Measurements from ENCODE around the gene SLC29A3. TPM values are rescaled to one million over a fixed set of nuclear protein-coding genes. Genes with fewer than 3 reads are reported as not detected.

SLC29A3 gene
- total RNA-seq, 1 experiment from 2014 or later, result 5.9 TPM

DNA sequence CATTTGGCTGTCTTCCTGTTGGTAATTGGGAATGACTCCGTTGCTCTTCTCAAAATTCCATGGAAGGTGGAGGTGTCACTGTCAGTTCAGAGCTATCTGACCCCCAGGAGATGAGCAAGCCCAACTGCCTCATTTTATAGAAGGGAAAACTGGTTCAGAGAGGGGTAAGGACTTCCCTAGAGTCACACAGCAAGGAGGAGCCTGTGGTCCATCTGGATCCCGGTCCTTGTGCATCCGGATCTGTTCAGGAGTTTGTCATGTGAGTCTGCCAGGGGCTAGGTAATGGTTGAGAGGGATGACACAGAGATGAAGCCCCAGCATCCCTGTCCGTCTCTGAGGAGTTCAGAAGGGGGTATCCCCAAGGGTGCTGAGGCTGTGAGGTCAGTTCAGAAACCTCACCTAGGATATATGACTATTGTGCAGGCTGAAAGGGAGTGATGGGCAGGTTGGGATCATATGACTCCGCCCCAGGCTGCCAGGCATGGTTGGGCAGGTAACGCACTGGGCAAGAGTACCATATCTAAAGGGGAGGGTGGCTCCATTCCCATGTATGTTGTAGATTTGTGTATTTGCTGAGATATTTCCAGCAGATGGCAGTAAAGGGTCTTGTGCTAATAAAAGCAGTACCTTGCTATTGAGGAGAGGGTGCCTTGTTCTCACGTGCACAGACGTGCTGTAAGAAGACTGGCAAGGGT is 16.0 kb upstream of the SLC29A3 start:
- ATAC-seq (peak; percentile 83), DNase-seq (ENCODE audit: low read depth, low spot score) (peak; percentile 43)
- no peaks in the 10 kb centered on the region for H3K27me3 ChIP-seq (ENCODE audit: insufficient read depth, low read length)
- ChIA-PET RAD21 (ENCODE audit: low non-redundant PET in 1 of 2, low total read pairs in 2 of 2, uncharacterized antibody in 2 of 2, unreplicated experiment in 2 of 2) (no interaction called here), POLR2A (no interaction called here), CTCF (no interaction called here)
- intact Hi-C loops (cut with micrococcal nuclease), result no loop called here
- no peaks in the 10 kb centered on the region for H4K20me1 ChIP-seq (ENCODE audit: insufficient read depth)
- peaks cover 0 to 6% of the 10 kb centered on the region in 2 experiments; a peak in 1 of 4 replicates for H3K36me3 ChIP-seq (ENCODE audit: control insufficient read depth in 1 of 2, insufficient read depth in 2 of 2, low read length in 2 of 2)
- peaks cover 0 to 8% of the 10 kb centered on the region in 2 experiments; a peak in 2 of 4 replicates for H3K4me1 ChIP-seq (ENCODE audit: control insufficient read depth in 1 of 2, insufficient read depth in 2 of 2, low read length in 2 of 2)
- no peak overlapping the region for H3K4me2 ChIP-seq (ENCODE audit: low read length)
- no peak overlapping the region for H3K9ac ChIP-seq (ENCODE audit: low read length)
- TF ChIP-seq EZH2phosphoT487 (IDR thresholded peaks at IDR 0.05; ENCODE audit: borderline replicate concordance), result no peak
- no peak for TF ChIP-seq ELF1 (IDR thresholded peaks at IDR 0.05; ENCODE audit: borderline replicate concordance, low read depth)
- TF ChIP-seq RAD21 (IDR thresholded peaks at IDR 0.05; ENCODE audit: low read depth), result peak; percentile 53
- TF ChIP-seq POLR2A (IDR thresholded peaks at IDR 0.05; ENCODE audit: borderline replicate concordance, extremely low read depth, insufficient read depth, insufficient read length), result no peak
- TF ChIP-seq, protein P1, sequence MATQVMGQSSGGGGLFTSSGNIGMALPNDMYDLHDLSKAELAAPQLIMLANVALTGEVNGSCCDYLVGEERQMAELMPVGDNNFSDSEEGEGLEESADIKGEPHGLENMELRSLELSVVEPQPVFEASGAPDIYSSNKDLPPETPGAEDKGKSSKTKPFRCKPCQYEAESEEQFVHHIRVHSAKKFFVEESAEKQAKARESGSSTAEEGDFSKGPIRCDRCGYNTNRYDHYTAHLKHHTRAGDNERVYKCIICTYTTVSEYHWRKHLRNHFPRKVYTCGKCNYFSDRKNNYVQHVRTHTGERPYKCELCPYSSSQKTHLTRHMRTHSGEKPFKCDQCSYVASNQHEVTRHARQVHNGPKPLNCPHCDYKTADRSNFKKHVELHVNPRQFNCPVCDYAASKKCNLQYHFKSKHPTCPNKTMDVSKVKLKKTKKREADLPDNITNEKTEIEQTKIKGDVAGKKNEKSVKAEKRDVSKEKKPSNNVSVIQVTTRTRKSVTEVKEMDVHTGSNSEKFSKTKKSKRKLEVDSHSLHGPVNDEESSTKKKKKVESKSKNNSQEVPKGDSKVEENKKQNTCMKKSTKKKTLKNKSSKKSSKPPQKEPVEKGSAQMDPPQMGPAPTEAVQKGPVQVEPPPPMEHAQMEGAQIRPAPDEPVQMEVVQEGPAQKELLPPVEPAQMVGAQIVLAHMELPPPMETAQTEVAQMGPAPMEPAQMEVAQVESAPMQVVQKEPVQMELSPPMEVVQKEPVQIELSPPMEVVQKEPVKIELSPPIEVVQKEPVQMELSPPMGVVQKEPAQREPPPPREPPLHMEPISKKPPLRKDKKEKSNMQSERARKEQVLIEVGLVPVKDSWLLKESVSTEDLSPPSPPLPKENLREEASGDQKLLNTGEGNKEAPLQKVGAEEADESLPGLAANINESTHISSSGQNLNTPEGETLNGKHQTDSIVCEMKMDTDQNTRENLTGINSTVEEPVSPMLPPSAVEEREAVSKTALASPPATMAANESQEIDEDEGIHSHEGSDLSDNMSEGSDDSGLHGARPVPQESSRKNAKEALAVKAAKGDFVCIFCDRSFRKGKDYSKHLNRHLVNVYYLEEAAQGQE (IDR thresholded peaks at IDR 0.05; ENCODE audit: low read depth), result no peak
- no peak for TF ChIP-seq FOSL1 (IDR thresholded peaks at IDR 0.05; ENCODE audit: low read depth)
- TF ChIP-seq, protein P2, sequence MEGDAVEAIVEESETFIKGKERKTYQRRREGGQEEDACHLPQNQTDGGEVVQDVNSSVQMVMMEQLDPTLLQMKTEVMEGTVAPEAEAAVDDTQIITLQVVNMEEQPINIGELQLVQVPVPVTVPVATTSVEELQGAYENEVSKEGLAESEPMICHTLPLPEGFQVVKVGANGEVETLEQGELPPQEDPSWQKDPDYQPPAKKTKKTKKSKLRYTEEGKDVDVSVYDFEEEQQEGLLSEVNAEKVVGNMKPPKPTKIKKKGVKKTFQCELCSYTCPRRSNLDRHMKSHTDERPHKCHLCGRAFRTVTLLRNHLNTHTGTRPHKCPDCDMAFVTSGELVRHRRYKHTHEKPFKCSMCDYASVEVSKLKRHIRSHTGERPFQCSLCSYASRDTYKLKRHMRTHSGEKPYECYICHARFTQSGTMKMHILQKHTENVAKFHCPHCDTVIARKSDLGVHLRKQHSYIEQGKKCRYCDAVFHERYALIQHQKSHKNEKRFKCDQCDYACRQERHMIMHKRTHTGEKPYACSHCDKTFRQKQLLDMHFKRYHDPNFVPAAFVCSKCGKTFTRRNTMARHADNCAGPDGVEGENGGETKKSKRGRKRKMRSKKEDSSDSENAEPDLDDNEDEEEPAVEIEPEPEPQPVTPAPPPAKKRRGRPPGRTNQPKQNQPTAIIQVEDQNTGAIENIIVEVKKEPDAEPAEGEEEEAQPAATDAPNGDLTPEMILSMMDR (IDR thresholded peaks at IDR 0.05 in 2 of 3, conservative IDR thresholded peaks at IDR 0.05 in 1 of 3; ENCODE audit: borderline replicate concordance in 1 of 3, insufficient read depth in 1 of 3, low read depth in 2 of 3, low read length in 2 of 3), result peak; percentile 39 to 60 (median 55); a peak in 5 of 6 replicates
- no peak for TF ChIP-seq EZH2 (IDR thresholded peaks at IDR 0.05)
- no peak for TF ChIP-seq SIN3A (IDR thresholded peaks at IDR 0.05; ENCODE audit: low read depth)
- TF ChIP-seq ZFX (IDR thresholded peaks at IDR 0.05), result no peak
- no peak for TF ChIP-seq JUND (IDR thresholded peaks at IDR 0.05)
- TF ChIP-seq, protein P3, sequence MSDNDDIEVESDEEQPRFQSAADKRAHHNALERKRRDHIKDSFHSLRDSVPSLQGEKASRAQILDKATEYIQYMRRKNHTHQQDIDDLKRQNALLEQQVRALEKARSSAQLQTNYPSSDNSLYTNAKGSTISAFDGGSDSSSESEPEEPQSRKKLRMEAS (IDR thresholded peaks at IDR 0.05), result no peak
- H3K4me3 ChIP-seq (replicated peaks in 1 of 2; ENCODE audit: low read depth in 1 of 2, low read length in 2 of 2), result no peak overlapping the region
- H3K27ac ChIP-seq (ENCODE audit: low read depth, low read length), result no peak overlapping the region
- no peaks in the 10 kb centered on the region for H3K79me2 ChIP-seq (ENCODE audit: insufficient read depth, low read length)
- H2AFZ ChIP-seq (ENCODE audit: low read depth, low read length, poor library complexity, severe bottlenecking), result no peak overlapping the region
- no peaks in the 10 kb centered on the region for H3K9me3 ChIP-seq (ENCODE audit: control insufficient read depth in 1 of 2, insufficient read depth in 1 of 2, low read depth in 1 of 2, low read length in 2 of 2)
- no TSS peak for BruUV-seq (replicated peaks)
- no peaks in the 10 kb centered on the region for H3K9me2 ChIP-seq (ENCODE audit: insufficient read depth)
